NCI-H128 (cell line): ENCODE results near the gene CAMK1D.

Experiments used
- DNase-seq: peaks from one replicate; lab custom pipeline; 2025; ENCODE audit not compliant: unreplicated experiment; lab: John Stamatoyannopoulos, UW

CAMK1D gene

DNA sequence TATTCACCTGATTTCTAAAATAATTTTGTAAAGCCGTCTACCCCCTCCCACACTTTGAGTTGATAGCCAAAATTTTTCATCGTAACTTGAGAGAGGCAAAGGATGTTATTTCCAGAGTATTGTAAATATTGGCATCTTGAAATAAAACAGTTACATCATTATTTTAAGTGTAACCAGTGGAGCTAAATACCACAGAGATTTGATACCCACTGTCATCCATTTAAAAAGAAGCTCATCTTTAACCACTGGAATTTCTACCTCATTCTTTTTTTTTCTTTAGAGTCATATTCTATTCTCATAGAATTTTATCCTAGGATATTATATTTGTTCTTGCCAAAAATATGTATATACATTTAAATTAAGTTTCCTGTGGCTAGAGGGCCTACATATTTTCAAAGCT is 48.6 kb downstream of the CAMK1D start:
- no peak for DNase-seq

DNA sequence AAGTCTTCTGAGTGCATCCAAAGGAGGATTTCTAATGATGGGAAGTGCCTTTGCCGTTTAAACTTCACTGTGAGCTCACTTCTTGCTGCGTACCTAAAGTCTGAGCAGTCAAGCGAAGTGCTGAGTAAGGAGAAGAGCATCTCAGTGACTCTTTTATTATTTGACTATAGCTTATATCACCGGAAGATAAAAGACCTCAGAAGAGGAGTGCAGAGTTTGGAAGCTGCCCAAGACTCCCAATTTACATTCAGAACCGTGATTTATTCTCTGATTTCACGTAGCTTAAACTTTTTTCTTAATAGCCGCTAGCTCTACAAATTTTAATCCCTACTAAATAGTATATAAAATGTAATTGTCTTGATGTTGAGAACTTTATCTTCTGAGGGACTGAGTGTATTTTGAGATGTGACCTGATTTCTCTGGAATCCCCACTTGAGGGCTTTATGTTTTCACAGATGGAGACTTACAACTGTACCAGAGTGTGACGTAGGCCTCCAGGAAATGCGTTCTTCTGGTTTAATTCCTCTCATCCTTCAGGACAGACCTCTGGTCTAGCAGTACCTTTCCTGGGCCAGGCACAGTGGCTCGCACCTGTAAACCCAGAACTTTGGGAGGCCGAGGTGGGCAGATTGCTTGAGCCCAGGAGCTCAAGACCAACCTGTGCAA is 51.1 kb downstream of the CAMK1D start:
- no peak for DNase-seq

GRCh38 chr10:12401466-12401865 is 52.1 kb downstream of the CAMK1D start:
- no peak for DNase-seq

DNA sequence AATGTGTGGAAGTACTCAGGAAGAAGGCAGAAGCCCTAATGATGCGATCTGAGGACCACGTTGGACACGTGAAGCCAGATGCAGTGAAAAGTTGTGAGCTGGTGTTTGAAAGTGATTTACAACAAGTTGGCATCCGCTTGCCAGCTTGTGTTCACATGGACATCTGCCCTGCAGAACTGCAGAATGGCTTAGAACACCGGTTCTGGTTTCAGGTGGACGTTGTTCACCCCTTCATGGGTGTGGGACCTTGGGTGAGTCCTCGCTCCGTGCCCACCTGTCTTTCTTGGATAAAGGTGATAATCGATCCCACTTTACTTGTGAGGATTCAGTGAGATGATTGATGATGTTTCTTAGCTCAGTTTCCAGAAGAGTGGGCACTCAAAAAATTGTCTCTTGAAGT is 53.8 kb downstream of the CAMK1D start:
- DNase-seq, result no peak

DNA sequence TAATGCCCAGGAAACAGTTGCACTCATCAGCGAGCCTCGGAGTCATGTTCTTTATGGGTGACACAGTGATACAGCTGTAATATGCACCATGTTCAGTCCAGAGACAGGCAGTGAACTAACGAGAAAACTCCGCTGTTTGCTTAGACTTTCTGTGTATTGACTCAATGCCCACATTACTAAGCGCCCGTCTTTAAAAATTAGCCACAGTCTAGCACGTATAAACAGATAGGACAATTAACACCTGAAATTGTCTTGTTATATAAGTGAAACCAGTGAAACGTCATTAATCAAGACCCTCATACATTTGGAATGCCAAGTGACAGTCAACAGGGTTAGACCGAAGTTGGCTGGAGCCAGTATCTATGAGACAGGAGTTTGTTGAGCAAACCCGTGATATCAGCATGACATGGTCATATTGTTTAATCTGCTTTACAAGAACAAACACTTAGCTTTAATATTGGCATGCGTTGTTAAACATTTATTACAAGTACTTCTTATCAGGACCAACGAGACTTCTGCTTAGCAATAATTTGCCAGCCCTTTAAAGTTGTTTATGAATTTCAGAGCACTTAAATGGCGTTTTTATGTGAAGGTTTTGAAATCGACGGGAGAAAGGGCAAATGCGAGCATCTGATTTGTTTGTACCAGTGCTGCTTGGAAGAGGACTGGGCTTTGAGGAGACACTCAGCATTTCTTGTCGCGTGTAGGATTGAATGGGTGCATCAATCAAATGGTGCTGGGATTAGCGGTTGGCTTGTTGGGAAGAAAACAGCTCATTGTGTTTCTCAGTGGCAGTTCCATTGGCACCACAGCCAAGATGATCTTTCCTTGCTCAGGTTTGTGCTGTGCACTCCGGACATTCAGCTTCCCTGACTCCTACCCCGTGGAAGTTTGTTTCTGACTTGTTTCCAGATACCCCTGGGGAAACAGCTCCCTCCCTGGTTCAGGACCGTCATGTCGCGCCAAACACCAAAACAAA is 56.3 kb downstream of the CAMK1D start:
- no peak for DNase-seq

- no peak for DNase-seq
Observed at GRCh38 chr10:12406764-12407400, 57.5 kb downstream of the CAMK1D start.

DNA sequence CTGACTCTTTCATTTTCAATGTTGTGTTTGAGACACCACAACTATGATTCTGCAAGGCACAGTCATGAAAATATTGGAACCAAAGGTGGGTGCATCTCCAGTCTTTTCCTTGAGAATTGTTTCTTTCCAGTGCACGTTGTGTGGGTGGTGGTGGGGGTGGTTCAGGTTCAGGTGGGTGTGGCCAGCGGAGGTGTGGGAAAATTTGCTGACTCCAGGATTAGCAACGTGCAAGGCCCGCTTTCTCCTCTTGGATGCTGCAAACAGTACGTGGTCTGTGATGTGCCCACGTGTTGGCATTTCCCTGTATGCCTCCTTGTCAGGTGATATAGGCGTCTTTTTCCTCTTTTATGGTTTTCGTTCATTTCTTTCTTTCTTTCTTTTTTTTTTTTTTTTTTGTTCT is 59.1 kb downstream of the CAMK1D start:
- DNase-seq, result no peak

DNA sequence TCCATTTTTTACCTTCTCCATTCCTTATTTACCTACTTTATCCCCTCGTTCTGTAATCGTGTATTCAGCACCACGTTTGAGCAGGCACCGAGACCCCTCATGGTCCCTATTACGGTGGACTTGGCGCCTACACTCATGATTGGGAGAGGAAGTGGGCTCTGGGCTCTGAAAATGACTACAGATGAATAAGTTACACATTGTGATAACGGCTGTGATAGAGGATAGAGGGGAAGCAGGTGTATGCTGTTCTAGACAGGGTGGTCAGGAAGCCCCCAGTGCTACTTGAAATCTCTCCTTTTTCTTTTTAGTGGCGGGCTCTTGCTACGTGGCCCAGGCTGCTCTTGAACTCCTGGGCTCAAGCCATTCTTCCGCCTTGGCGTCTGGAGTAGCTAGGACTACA is 59.8 kb downstream of the CAMK1D start:
- no peak for DNase-seq

DNA sequence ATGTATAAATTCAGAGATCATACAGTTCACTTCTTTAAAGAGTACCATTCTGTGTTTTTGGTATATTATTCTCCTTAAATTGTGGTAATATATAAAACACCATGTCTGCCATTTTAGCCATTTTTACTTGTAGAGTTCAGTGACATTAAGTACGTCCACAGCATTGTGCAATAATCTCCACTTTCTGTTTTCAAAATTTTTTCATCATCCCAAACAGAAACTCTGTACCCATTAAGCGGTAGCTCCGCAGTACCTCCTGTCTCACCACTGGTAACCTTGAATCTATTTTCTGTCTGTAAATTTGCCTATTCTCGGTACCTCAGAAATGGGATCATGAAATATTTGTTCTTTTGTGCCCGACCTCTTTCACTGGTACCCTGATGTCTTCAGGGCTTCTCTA is 60.3 kb downstream of the CAMK1D start:
- no peak for DNase-seq

DNA sequence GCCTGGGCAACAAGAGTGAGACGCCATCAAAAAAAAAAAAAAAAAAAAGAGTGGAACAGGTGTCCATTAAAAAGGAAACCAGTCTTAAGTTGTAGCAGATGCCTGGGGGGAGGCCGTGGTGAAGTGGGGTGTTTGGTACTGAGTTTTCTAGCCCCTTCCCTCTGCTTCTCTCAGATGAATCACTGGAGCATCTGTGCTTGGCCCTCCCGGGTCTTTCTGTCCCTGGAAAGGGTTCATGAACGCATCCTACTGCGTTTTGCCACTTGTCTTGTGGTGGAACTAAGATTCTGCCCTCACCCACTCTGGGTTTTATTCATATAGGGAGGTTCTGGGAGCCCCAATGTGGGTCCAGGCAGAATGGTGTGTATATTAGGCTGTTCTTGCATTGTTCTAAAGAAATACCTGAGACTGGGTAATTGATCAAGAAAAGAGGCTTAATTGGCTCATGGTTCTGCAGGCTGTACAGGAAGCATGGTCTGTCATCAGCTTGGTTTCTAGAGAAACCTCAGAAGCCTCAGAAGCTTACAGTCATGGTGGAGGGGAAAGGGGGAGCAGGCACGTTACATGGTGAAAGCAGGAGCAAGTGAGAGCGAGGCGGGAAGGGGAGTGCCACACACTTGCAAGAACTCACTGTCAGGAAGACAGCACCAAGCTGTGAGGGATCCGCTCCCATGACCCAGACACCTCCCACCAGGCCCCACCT is 63.5 kb downstream of the CAMK1D start:
- DNase-seq, result no peak

DNA sequence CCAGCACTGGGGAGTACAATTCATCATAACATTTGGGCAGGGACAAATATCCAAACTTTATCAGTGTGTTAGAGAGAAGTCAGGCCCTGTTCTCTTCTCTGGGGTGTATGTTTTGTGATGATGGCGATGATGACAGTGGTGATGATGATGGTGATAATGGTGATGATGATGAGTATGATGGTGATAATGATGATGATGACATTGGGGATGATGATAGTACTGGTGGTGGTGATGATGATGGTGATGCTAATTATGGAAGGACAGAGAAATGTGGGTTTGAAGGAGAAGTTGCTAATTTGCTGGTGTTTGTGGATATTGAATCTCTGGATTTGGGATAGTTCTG is 64.0 kb downstream of the CAMK1D start:
- no peak for DNase-seq

- no peak for DNase-seq
Observed at GRCh38 chr10:12414278-12414989, 65.1 kb downstream of the CAMK1D start.

DNA sequence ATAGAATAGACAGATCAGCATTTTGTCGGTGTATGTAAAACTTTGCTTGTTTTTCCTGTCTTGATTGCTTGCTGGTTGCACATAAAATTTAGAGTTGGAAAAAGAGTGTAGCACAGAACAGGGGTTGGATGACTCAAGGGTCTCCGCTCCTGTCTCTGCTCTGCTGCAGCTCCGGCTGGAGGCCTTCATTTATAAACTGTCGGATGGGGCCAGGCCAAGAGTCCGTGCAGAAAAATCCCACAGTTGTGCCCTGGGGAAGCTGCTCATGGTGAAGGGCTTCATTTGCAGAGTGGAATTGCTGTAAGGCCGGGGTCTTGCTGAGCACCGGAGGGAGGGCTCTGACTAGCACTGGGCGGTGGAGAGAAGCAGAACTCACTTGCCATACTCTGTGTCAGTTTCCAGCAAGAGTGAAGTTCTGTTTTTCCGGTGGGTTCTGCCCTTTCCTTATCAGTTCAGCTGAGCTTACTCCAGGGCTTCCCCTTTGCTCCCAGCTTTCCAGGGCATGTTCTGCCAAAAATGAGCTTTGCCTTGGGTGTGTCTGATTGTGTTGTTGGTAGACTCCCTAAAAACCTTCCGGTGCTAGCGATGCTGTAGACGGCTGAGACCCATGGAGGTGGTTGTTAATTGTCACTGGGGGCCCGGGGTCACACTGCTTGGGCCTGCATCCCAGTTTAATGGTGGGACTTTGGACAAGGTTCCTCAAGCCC is 67.2 kb downstream of the CAMK1D start:
- DNase-seq, result no peak

- no peak for DNase-seq
Observed at GRCh38 chr10:12417331-12417730, 68.0 kb downstream of the CAMK1D start.

GRCh38 chr10:12418000-12418399 is 68.7 kb downstream of the CAMK1D start:
- DNase-seq, result no peak

DNA sequence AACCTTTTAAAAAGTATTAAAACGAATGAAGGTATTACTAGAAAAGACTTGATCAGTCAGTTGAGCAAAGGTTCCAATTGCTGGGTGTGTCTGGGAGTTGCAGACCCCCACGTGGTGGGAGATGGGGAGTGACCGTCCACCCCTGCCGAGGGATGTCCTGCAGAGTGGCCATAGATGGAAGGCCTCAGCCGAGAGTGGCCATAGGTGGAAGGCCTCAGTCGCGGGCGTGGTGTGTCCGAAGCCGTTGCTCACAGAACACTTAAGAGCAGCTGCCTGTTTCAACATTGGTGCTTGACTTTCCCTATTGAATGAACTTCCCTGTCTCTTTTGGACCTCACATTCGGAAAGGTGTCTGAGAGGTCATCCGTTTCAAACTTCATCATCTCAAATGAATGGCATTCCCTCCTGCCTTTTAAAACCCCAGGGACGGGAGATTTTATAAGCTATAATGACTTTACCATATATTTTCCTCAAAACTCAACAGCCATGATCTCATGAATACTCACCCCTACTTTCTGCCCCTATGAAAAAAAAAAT is 69.4 kb downstream of the CAMK1D start:
- no peak for DNase-seq

DNA sequence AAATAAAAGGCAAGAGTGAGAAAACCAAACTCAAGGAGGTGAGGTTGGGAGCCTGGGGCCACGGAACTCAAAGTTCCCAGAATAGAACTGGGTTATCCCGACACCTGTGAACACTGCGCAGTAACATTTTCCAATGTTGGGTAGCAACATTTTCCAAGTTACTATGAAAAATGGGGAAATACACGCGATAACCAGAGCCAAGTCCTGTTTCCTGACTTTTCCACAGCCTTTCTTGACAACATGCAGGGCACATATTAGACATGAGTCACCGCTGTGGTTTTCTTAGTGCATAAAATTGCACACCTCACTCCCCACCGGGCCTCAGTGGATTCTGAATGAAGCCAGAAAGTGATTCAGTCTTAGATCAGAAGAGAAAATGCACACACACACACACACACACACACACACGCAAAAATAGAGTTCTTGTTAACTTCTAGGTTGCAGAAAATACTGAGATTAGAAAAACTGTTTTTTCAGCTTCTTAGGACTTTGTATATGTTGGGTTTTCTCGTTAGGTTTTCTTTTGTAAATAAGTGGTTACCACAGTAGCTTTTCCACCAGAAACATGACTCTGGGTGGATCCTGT is 70.0 kb downstream of the CAMK1D start:
- no peak for DNase-seq

DNA sequence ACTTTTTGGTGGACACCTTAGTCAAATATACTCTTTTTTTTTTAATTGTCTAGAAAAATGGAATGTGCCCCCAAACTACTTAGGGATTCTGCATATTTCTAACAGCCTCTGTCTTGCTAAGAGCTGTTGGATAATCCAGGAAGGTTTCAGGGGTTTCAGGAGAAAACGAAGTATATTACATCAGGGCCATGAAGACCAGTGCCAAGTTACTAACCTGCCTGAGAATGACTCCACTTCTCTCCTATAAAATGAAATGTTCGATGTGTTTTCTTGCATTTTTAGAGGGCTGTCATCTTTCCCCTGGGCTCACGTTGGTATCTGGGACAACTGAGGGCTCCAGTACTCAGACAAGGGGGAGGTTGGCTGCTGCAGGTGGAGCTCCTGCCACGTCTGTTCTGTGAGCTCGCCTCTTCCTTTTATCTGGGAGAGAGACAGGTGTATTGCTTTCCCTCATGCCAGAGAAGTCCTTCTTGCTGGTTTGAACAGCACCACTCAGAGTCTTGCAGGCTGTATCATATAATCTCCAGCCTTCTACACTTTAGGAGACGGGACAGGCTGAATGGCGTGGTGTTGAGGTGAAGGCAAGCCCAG is 71.3 kb downstream of the CAMK1D start:
- DNase-seq, result no peak

- no peak for DNase-seq
Observed at GRCh38 chr10:12422189-12422588, 72.8 kb downstream of the CAMK1D start.
